ENCODE data around the gene SMIM10. TPM values are rescaled to one million over a fixed set of nuclear protein-coding genes. Genes with fewer than 3 reads are reported as not detected.

SMIM10 gene
- total RNA-seq, 1 donor from 2014 or later: 0.51 TPM

GRCh38 chrX:134999469-134999868 lies 8.7 kb downstream of the SMIM10 start:
- Mint-ChIP-seq H3K36me3 (ENCODE audit: low read depth, unreplicated experiment) (no peaks in the 10 kb centered on the region), H3K4me3 (ENCODE audit: unreplicated experiment) (no peak overlapping the region), H3K27ac (ENCODE audit: unreplicated experiment) (no peak overlapping the region), H3K27me3 (ENCODE audit: unreplicated experiment) (no peaks in the 10 kb centered on the region), H3K4me1 (ENCODE audit: unreplicated experiment) (peaks cover 13% of the 10 kb centered on the region), H3K9me3 (ENCODE audit: unreplicated experiment) (no peaks in the 10 kb centered on the region)
- DNase-seq (ENCODE audit: low spot score): no peak
- TF ChIP-seq CTCF (IDR thresholded peaks at IDR 0.05; ENCODE audit: unreplicated experiment): no peak

GRCh38 chrX:135000516-135000915 lies 9.7 kb downstream of the SMIM10 start:
- no peaks in the 10 kb centered on the region for H3K27me3 Mint-ChIP-seq (ENCODE audit: unreplicated experiment)
- no peak overlapping the region for H3K27ac Mint-ChIP-seq (ENCODE audit: unreplicated experiment)
- DNase-seq (ENCODE audit: low spot score): no peak
- no peak for TF ChIP-seq CTCF (IDR thresholded peaks at IDR 0.05; ENCODE audit: unreplicated experiment)
- no peaks in the 10 kb centered on the region for H3K36me3 Mint-ChIP-seq (ENCODE audit: low read depth, unreplicated experiment)
- no peaks in the 10 kb centered on the region for H3K9me3 Mint-ChIP-seq (ENCODE audit: unreplicated experiment)
- no peak overlapping the region for H3K4me3 Mint-ChIP-seq (ENCODE audit: unreplicated experiment)
- peaks cover 13% of the 10 kb centered on the region for H3K4me1 Mint-ChIP-seq (ENCODE audit: unreplicated experiment)

DNA sequence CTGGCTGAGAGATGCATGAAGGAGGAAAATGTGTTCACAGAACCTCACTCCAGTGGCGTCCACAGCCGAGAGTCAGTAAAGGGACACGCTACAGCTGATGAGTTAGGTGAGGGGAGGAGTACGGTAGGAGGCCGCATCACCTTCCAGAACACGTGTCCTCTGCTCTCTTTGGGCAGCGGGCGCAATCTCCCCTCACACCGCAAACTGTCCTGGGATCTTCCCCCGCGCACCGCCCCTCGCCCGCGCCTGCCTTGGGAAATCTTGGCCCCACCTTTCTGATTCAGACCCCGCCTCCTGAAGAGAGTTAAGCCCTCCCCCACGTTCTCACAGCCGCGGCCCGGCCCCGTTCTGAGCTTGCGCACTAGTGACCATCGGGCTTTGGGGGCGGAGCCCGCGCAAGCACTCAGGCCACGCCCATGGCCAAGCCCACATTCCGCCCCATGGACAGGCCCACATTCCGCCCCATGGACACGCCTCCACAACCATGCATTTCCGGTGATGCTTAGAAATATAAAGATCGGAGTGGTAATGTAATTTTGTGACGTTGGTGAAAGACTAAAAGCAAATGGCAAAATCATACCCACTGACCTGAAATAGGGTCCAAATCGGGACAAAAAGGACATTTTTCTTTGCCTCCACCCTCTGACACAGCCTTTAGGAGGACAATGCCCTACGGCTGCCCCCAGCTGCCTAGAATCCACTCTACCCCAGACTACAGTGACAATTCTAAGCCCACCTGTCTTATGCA lies 13.3 kb downstream of the SMIM10 start:
- DNase-seq (ENCODE audit: low spot score): peak; percentile 86
- H3K9me3 Mint-ChIP-seq (ENCODE audit: unreplicated experiment): no peaks in the 10 kb centered on the region
- no peaks in the 10 kb centered on the region for H3K36me3 Mint-ChIP-seq (ENCODE audit: low read depth, unreplicated experiment)
- H3K4me3 Mint-ChIP-seq (ENCODE audit: unreplicated experiment): peak overlapping the region; percentile 88
- no peaks in the 10 kb centered on the region for H3K27me3 Mint-ChIP-seq (ENCODE audit: unreplicated experiment)
- peak overlapping the region; percentile 57 for H3K27ac Mint-ChIP-seq (ENCODE audit: unreplicated experiment)
- H3K4me1 Mint-ChIP-seq (ENCODE audit: unreplicated experiment): no peaks in the 10 kb centered on the region
- TF ChIP-seq CTCF (IDR thresholded peaks at IDR 0.05; ENCODE audit: unreplicated experiment): no peak

- H3K9me3 Mint-ChIP-seq (ENCODE audit: unreplicated experiment): no peaks in the 10 kb centered on the region
- no peaks in the 10 kb centered on the region for H3K27me3 Mint-ChIP-seq (ENCODE audit: unreplicated experiment)
- H3K4me1 Mint-ChIP-seq (ENCODE audit: unreplicated experiment): no peaks in the 10 kb centered on the region
- no peak overlapping the region for H3K27ac Mint-ChIP-seq (ENCODE audit: unreplicated experiment)
- no peaks in the 10 kb centered on the region for H3K36me3 Mint-ChIP-seq (ENCODE audit: low read depth, unreplicated experiment)
- TF ChIP-seq CTCF (IDR thresholded peaks at IDR 0.05; ENCODE audit: unreplicated experiment): no peak
- DNase-seq (ENCODE audit: low spot score): no peak
- no peak overlapping the region for H3K4me3 Mint-ChIP-seq (ENCODE audit: unreplicated experiment)
Observed at GRCh38 chrX:135006187-135006586, 15.4 kb downstream of the SMIM10 start.

GRCh38 chrX:135009057-135009610 lies 18.3 kb downstream of the SMIM10 start:
- no peak overlapping the region for H3K4me3 Mint-ChIP-seq (ENCODE audit: unreplicated experiment)
- H3K9me3 Mint-ChIP-seq (ENCODE audit: unreplicated experiment): no peaks in the 10 kb centered on the region
- no peak overlapping the region for H3K27ac Mint-ChIP-seq (ENCODE audit: unreplicated experiment)

More at GRCh38 chrX:135009057-135009610, 18.3 kb downstream of the SMIM10 start:
- H3K36me3 Mint-ChIP-seq (ENCODE audit: low read depth, unreplicated experiment): no peaks in the 10 kb centered on the region
- no peaks in the 10 kb centered on the region for H3K4me1 Mint-ChIP-seq (ENCODE audit: unreplicated experiment)
- no peak for DNase-seq (ENCODE audit: low spot score)
- no peaks in the 10 kb centered on the region for H3K27me3 Mint-ChIP-seq (ENCODE audit: unreplicated experiment)
- TF ChIP-seq CTCF (IDR thresholded peaks at IDR 0.05; ENCODE audit: unreplicated experiment): no peak
